Neural progenitor cell (in vitro differentiated cells): Measurements from ENCODE around the gene FHOD3. TPM values are rescaled to one million over a fixed set of nuclear protein-coding genes. Genes with fewer than 3 reads are reported as not detected.
A peak's percentile ranks its signal among the peaks of the same experiment; 100 is the strongest.

ENCODE experiments used
- DNase-seq: peaks from one replicate; pipeline ENCODE4 v3.0.0-alpha.2; 2016; ENCODE audit warnings: low spot score
- H2AFZ ChIP-seq: fragments of 200-600 bp; sonication (generic); replicated peaks from 2 replicates; pipeline ENCODE4 v1.6.1; 2016; ENCODE audit warnings: antibody characterized with exemption
- H3F3A ChIP-seq: fragments of 200-600 bp; sonication (generic); 2 replicates; pipeline ENCODE4 v1.6.1; 2016; ENCODE audit warnings: antibody characterized with exemption, low read depth
- H3K27ac ChIP-seq: fragments of 200-600 bp; sonication (generic); 2 replicates; pipeline ENCODE4 v1.5.1; 2016; ENCODE audit warnings: mild to moderate bottlenecking
- H3K27me3 ChIP-seq: fragments of 200-600 bp; sonication (generic); 2 replicates; pipeline ENCODE4 v1.6.1; 2016; ENCODE audit warnings: mild to moderate bottlenecking, moderate library complexity
- H3K36me3 ChIP-seq: fragments of 200-600 bp; sonication (generic); 2 replicates; pipeline ENCODE4 v1.5.1; 2016
- H3K4me1 ChIP-seq: fragments of 200-600 bp; sonication (generic); 2 replicates; pipeline ENCODE4 v1.6.1; 2016; ENCODE audit warnings: mixed run types
- H3K4me2 ChIP-seq: fragments of 200-600 bp; sonication (generic); 2 replicates; pipeline ENCODE4 v1.6.1; 2016
- H3K4me3 ChIP-seq: fragments of 200-600 bp; sonication (generic); 2 replicates; pipeline ENCODE4 v1.5.1; 2016
- H3K79me2 ChIP-seq: fragments of 200-600 bp; sonication (generic); 2 replicates; pipeline ENCODE4 v1.6.1; 2016; ENCODE audit warnings: low read depth
- H3K9ac ChIP-seq: fragments of 200-600 bp; sonication (generic); 2 replicates; pipeline ENCODE4 v1.6.1; 2016
- H3K9me3 ChIP-seq: fragments of 200-600 bp; sonication (generic); 2 replicates; pipeline ENCODE4 v1.5.1; 2016; ENCODE audit warnings: low read depth
- H4K20me1 ChIP-seq: fragments of 200-600 bp; sonication (generic); 2 replicates; pipeline ENCODE4 v1.6.1; 2016; ENCODE audit warnings: low read depth
- H3K27ac Mint-ChIP-seq: 3 replicates; pipeline ENCODE4 v1.8.0; 2021; ENCODE audit warnings: mixed read lengths
- H3K27me3 Mint-ChIP-seq: 2 replicates; pipeline ENCODE4 v1.8.0; 2022; ENCODE audit warnings: low read depth, mild to moderate bottlenecking, inconsistent platforms, moderate library complexity, mixed read lengths; ENCODE audit not compliant: insufficient read depth
- H3K36me3 Mint-ChIP-seq: 3 replicates; pipeline ENCODE4 v1.8.0; 2021; ENCODE audit warnings: mixed read lengths
- H3K4me1 Mint-ChIP-seq: 3 replicates; pipeline ENCODE4 v1.8.0; 2021; ENCODE audit warnings: mixed read lengths
- H3K4me3 Mint-ChIP-seq: 3 replicates; pipeline ENCODE4 v1.8.0; 2021; ENCODE audit warnings: mild to moderate bottlenecking, moderate library complexity, mixed read lengths
- H3K9me3 Mint-ChIP-seq: 3 replicates; pipeline ENCODE4 v1.8.0; 2020; ENCODE audit warnings: mixed read lengths
- CTCF ChIP-seq: fragments of 200-600 bp; sonication (generic); IDR thresholded peaks from 2 replicates; pipeline ENCODE4 v1.5.1; 2017; ENCODE audit warnings: antibody characterized with exemption, mild to moderate bottlenecking
- EZH2 ChIP-seq: fragments of 200-600 bp; sonication (generic); IDR thresholded peaks from 2 replicates; pipeline ENCODE4 v1.6.1; 2017; ENCODE audit warnings: antibody characterized with exemption, mild to moderate bottlenecking, moderate library complexity
- EZH2phosphoT487 ChIP-seq: fragments of 200-600 bp; sonication (generic); IDR thresholded peaks from 2 replicates; pipeline ENCODE4 v1.6.1; 2017; ENCODE audit warnings: antibody characterized with exemption
- total RNA-seq: library from RNA; depleted of rRNA; stranded (reverse); fragments of >200 nt; gene quantifications from 2 replicates; pipeline ENCODE4 v1.2.3, GENCODE V29; 2015; ENCODE audit warnings: low replicate concordance

Gene FHOD3
- total RNA-seq, 1 donor from 2014 or later = 69.7 TPM

- Histone ChIP-seq H3K4me1 (peaks cover 33% of the 10 kb centered on the region), H3K4me2 (peak overlapping the region; percentile 27), H4K20me1 (peaks cover 18% of the 10 kb centered on the region), H3K27ac (no peak overlapping the region), H3K9me3 (no peaks in the 10 kb centered on the region), H3K79me2 (peaks cover 49% of the 10 kb centered on the region), H3K36me3 (no peaks in the 10 kb centered on the region), H3K27me3 (no peaks in the 10 kb centered on the region), H3F3A (peaks cover 27% of the 10 kb centered on the region), H3K4me3 (no peak overlapping the region), H3K9ac (no peak overlapping the region), H2AFZ (no peak overlapping the region)
- peaks cover 28% of the 10 kb centered on the region for H3K4me1 Mint-ChIP-seq
- no peak overlapping the region for H3K4me3 Mint-ChIP-seq
- peaks cover 42% of the 10 kb centered on the region for H3K36me3 Mint-ChIP-seq
- H3K27me3 Mint-ChIP-seq = peaks cover 3% of the 10 kb centered on the region
- no peak for TF ChIP-seq EZH2
- no peak for TF ChIP-seq CTCF
- no peak for TF ChIP-seq EZH2phosphoT487
- H3K9me3 Mint-ChIP-seq = peaks cover 4% of the 10 kb centered on the region
- peak; percentile 33 for DNase-seq
- no peak overlapping the region for H3K27ac Mint-ChIP-seq
These were observed 233.3 kb downstream of the FHOD3 start for GRCh38 chr18:36530676-36531405.

GRCh38 chr18:36531636-36532035 lies 234.1 kb downstream of the FHOD3 start:
- peaks cover 3% of the 10 kb centered on the region for H3K27me3 Mint-ChIP-seq
- Histone ChIP-seq H3K9me3 (no peaks in the 10 kb centered on the region), H3K27ac (no peak overlapping the region), H3K36me3 (no peaks in the 10 kb centered on the region), H3K4me1 (peaks cover 41% of the 10 kb centered on the region), H3K4me3 (no peak overlapping the region), H3K79me2 (peaks cover 49% of the 10 kb centered on the region), H4K20me1 (peaks cover 26% of the 10 kb centered on the region), H3K4me2 (no peak overlapping the region), H3K27me3 (no peaks in the 10 kb centered on the region), H3F3A (peaks cover 35% of the 10 kb centered on the region), H3K9ac (no peak overlapping the region), H2AFZ (no peak overlapping the region)
- no peak overlapping the region for H3K4me3 Mint-ChIP-seq
- no peak for DNase-seq
- peaks cover 36% of the 10 kb centered on the region for H3K4me1 Mint-ChIP-seq
- peaks cover 4% of the 10 kb centered on the region for H3K9me3 Mint-ChIP-seq
- TF ChIP-seq CTCF = no peak
- no peak for TF ChIP-seq EZH2phosphoT487
- no peak for TF ChIP-seq EZH2
- no peak overlapping the region for H3K27ac Mint-ChIP-seq
- H3K36me3 Mint-ChIP-seq = peaks cover 39% of the 10 kb centered on the region

GRCh38 chr18:36532394-36532793 lies 234.9 kb downstream of the FHOD3 start:
- Histone ChIP-seq H3K79me2 (peaks cover 49% of the 10 kb centered on the region), H3K9ac (no peak overlapping the region), H4K20me1 (peaks cover 26% of the 10 kb centered on the region), H3K9me3 (no peaks in the 10 kb centered on the region), H3K4me3 (no peak overlapping the region), H3K4me1 (peaks cover 46% of the 10 kb centered on the region), H3K27me3 (no peaks in the 10 kb centered on the region), H3K4me2 (no peak overlapping the region), H3K36me3 (no peaks in the 10 kb centered on the region), H3F3A (peaks cover 36% of the 10 kb centered on the region), H2AFZ (no peak overlapping the region), H3K27ac (no peak overlapping the region)
- no peak overlapping the region for H3K27ac Mint-ChIP-seq
- TF ChIP-seq EZH2phosphoT487 = no peak
- H3K4me1 Mint-ChIP-seq = peaks cover 44% of the 10 kb centered on the region
- peaks cover 34% of the 10 kb centered on the region for H3K36me3 Mint-ChIP-seq
- no peak overlapping the region for H3K4me3 Mint-ChIP-seq
- H3K27me3 Mint-ChIP-seq = peaks cover 3% of the 10 kb centered on the region
- H3K9me3 Mint-ChIP-seq = peaks cover 4% of the 10 kb centered on the region
- DNase-seq = no peak

GRCh38 chr18:36532815-36533214 lies 235.3 kb downstream of the FHOD3 start:
- H3F3A ChIP-seq = peaks cover 36% of the 10 kb centered on the region
- peaks cover 48% of the 10 kb centered on the region for H3K79me2 ChIP-seq
- peaks cover 30% of the 10 kb centered on the region for H3K36me3 Mint-ChIP-seq
- H3K4me1 ChIP-seq = peaks cover 46% of the 10 kb centered on the region
- H3K4me3 Mint-ChIP-seq = no peak overlapping the region
- no peak for DNase-seq
- no peak overlapping the region for H3K9ac ChIP-seq
- H4K20me1 ChIP-seq = peaks cover 26% of the 10 kb centered on the region
- TF ChIP-seq CTCF = no peak
- no peak for TF ChIP-seq EZH2
- TF ChIP-seq EZH2phosphoT487 = no peak
- no peak overlapping the region for H3K4me2 ChIP-seq
- peaks cover 46% of the 10 kb centered on the region for H3K4me1 Mint-ChIP-seq
- no peak overlapping the region for H2AFZ ChIP-seq
- peaks cover 3% of the 10 kb centered on the region for H3K27me3 Mint-ChIP-seq
- H3K9me3 Mint-ChIP-seq = peaks cover 4% of the 10 kb centered on the region
- no peaks in the 10 kb centered on the region for H3K36me3 ChIP-seq
- no peak overlapping the region for H3K4me3 ChIP-seq
- H3K27ac Mint-ChIP-seq = no peak overlapping the region
- H3K27me3 ChIP-seq = no peaks in the 10 kb centered on the region
- no peaks in the 10 kb centered on the region for H3K9me3 ChIP-seq
- H3K27ac ChIP-seq = no peak overlapping the region
